GM23248 (cell line): ENCODE data around the gene ST6GAL1.

Source experiments
- EZH2 ChIP-seq: fragments of 200-600 bp; sonication (generic); IDR thresholded peaks from 2 replicates; pipeline ENCODE4 v1.6.1; 2018; ENCODE audit warnings: antibody characterized with exemption, mild to moderate bottlenecking; ENCODE audit not compliant: insufficient read depth, poor library complexity, severe bottlenecking
- EZH2phosphoT487 ChIP-seq: fragments of 200-600 bp; sonication (generic); IDR thresholded peaks from 2 replicates; pipeline ENCODE4 v1.6.1; 2018; ENCODE audit warnings: antibody characterized with exemption, moderate library complexity, mild to moderate bottlenecking, low read depth; ENCODE audit not compliant: insufficient read depth

- no peak for TF ChIP-seq EZH2
- no peak for TF ChIP-seq EZH2phosphoT487
These were observed 16.5 kb downstream of the ST6GAL1 start for GRCh38 chr3:186946756-186947375.
